ENCODE data around the gene MSH2. TPM values are rescaled to one million over a fixed set of nuclear protein-coding genes. Genes with fewer than 3 reads are reported as not detected.

MSH2 gene
- total and polyA plus RNA-seq, 2 experiments from 2014 or later = 20.8 to 27.7 TPM

DNA sequence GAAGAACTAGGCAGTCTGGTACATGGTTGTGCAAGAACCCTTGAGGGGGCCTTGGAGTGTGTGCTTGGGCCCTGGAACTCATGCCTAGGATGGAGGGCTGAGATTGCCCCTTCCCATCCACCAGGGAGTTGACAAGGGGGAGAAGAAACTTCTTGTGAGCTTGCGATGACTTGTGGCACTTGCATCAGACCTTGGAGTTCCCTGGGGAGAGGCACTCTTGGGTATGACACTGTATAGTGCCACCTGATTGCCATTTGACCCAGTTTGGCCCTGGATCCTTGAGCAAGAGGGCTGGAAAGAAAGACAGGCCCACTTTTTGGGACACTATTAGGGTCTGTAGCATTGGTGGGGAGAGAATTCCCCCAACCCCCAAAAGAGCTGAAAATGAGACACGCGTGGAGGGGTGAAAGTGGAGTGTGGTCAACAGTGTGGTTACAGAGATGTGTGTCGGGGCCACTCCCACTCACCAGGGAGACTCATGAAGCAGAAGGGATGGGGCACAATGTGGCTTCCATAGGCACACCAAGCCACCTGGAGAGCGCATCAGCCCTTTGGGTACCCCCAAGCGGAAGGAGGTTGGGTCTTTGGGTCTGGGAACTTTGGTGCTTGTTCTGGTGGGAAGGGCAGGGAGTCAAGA is 101.3 kb downstream of the MSH2 start:
- Histone ChIP-seq H3K9me3 (ENCODE audit: low read depth) (no peaks in the 10 kb centered on the region), H3K4me3 (no peak overlapping the region), H3K27ac (no peak overlapping the region), H3K36me3 (replicated peaks; ENCODE audit: insufficient read depth, low read depth) (no peaks in the 10 kb centered on the region), H3K9me2 (replicated peaks; ENCODE audit: insufficient read depth) (no peaks in the 10 kb centered on the region), H3K4me2 (no peak overlapping the region), H3K27me3 (no peaks in the 10 kb centered on the region), H2AFZ (no peak overlapping the region), H4K20me1 (ENCODE audit: insufficient read depth, poor library complexity, severe bottlenecking) (no peaks in the 10 kb centered on the region), H3K79me2 (no peaks in the 10 kb centered on the region), H3K4me1 (ENCODE audit: insufficient read depth) (no peaks in the 10 kb centered on the region)
- no peak for DNase-seq (ENCODE audit: low spot score)
- WGBS (ENCODE audit: low lambda C conversion rate, missing lambda C conversion rate) = 96% methylated on average over 6 of the region's 6 CpGs
- TF ChIP-seq EZH2phosphoT487 (IDR thresholded peaks at IDR 0.05; ENCODE audit: low read depth, severe bottlenecking, unreplicated experiment) = no peak
- no peak for TF ChIP-seq EZH2 (IDR thresholded peaks at IDR 0.05; ENCODE audit: borderline replicate concordance)
- TF ChIP-seq, protein P1, sequence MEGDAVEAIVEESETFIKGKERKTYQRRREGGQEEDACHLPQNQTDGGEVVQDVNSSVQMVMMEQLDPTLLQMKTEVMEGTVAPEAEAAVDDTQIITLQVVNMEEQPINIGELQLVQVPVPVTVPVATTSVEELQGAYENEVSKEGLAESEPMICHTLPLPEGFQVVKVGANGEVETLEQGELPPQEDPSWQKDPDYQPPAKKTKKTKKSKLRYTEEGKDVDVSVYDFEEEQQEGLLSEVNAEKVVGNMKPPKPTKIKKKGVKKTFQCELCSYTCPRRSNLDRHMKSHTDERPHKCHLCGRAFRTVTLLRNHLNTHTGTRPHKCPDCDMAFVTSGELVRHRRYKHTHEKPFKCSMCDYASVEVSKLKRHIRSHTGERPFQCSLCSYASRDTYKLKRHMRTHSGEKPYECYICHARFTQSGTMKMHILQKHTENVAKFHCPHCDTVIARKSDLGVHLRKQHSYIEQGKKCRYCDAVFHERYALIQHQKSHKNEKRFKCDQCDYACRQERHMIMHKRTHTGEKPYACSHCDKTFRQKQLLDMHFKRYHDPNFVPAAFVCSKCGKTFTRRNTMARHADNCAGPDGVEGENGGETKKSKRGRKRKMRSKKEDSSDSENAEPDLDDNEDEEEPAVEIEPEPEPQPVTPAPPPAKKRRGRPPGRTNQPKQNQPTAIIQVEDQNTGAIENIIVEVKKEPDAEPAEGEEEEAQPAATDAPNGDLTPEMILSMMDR (IDR thresholded peaks at IDR 0.05; ENCODE audit: poor library complexity) = no peak

DNA sequence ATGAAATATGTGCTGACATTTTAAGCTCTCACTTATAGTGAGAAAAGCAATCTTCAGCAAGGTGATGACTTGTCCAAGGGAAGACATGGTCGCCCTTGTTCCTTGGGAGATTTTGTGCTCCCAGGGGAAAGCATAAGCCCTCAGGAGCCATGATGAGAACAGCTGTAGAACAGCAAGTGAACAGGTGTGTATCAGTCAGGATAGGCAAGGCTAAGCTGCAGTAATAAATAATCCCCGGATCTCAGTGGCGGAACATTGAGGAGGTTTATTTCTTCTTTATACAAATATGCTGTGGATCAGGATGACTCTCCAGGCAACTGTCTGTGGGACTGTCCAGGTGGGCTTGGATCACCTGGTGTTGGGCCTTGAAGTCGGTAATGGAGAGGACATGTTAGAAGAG is 103.1 kb downstream of the MSH2 start:
- H3K36me3 ChIP-seq (replicated peaks; ENCODE audit: insufficient read depth, low read depth) = no peaks in the 10 kb centered on the region
- no peaks in the 10 kb centered on the region for H3K9me2 ChIP-seq (replicated peaks; ENCODE audit: insufficient read depth)
- H3K27me3 ChIP-seq = no peaks in the 10 kb centered on the region
- no peak for TF ChIP-seq EZH2phosphoT487 (IDR thresholded peaks at IDR 0.05; ENCODE audit: low read depth, severe bottlenecking, unreplicated experiment)
- no peak for TF ChIP-seq EZH2 (IDR thresholded peaks at IDR 0.05; ENCODE audit: borderline replicate concordance)
- TF ChIP-seq, protein P1 (IDR thresholded peaks at IDR 0.05; ENCODE audit: poor library complexity) = no peak
- H3K4me3 ChIP-seq = no peak overlapping the region
- H2AFZ ChIP-seq = no peak overlapping the region
- no peaks in the 10 kb centered on the region for H3K9me3 ChIP-seq (ENCODE audit: low read depth)
- no peak overlapping the region for H3K4me2 ChIP-seq
- H4K20me1 ChIP-seq (ENCODE audit: insufficient read depth, poor library complexity, severe bottlenecking) = no peaks in the 10 kb centered on the region
- DNase-seq (ENCODE audit: low spot score) = no peak
- 69% methylated on average over 4 of the region's 4 CpGs for WGBS (ENCODE audit: low lambda C conversion rate, missing lambda C conversion rate)
- no peak overlapping the region for H3K27ac ChIP-seq
- no peaks in the 10 kb centered on the region for H3K79me2 ChIP-seq
- no peaks in the 10 kb centered on the region for H3K4me1 ChIP-seq (ENCODE audit: insufficient read depth)

GRCh38 chr2:47506436-47506835 is 103.5 kb downstream of the MSH2 start:
- H3K36me3 ChIP-seq (replicated peaks; ENCODE audit: insufficient read depth, low read depth) = no peaks in the 10 kb centered on the region
- TF ChIP-seq EZH2 (IDR thresholded peaks at IDR 0.05; ENCODE audit: borderline replicate concordance) = no peak
- TF ChIP-seq, protein P1 (IDR thresholded peaks at IDR 0.05; ENCODE audit: poor library complexity) = no peak
- TF ChIP-seq EZH2phosphoT487 (IDR thresholded peaks at IDR 0.05; ENCODE audit: low read depth, severe bottlenecking, unreplicated experiment) = no peak
- H3K27ac ChIP-seq = no peak overlapping the region
- no peaks in the 10 kb centered on the region for H3K9me2 ChIP-seq (replicated peaks; ENCODE audit: insufficient read depth)
- no peaks in the 10 kb centered on the region for H3K79me2 ChIP-seq
- no peaks in the 10 kb centered on the region for H3K9me3 ChIP-seq (ENCODE audit: low read depth)
- no peak overlapping the region for H3K4me2 ChIP-seq
- no peak overlapping the region for H2AFZ ChIP-seq
- no peak for DNase-seq (ENCODE audit: low spot score)
- no peak overlapping the region for H3K4me3 ChIP-seq
- no peaks in the 10 kb centered on the region for H3K27me3 ChIP-seq
- no peaks in the 10 kb centered on the region for H4K20me1 ChIP-seq (ENCODE audit: insufficient read depth, poor library complexity, severe bottlenecking)
- H3K4me1 ChIP-seq (ENCODE audit: insufficient read depth) = no peaks in the 10 kb centered on the region
- 90% methylated on average over 5 of the region's 5 CpGs for WGBS (ENCODE audit: low lambda C conversion rate, missing lambda C conversion rate)
